ENCODE results near the gene YIPF3.
"Not testable (repeated sequence)": the region's sequence is repeated elsewhere in the genome, so short reads cannot be mapped to it uniquely, and the experiment has no call there.

DNA sequence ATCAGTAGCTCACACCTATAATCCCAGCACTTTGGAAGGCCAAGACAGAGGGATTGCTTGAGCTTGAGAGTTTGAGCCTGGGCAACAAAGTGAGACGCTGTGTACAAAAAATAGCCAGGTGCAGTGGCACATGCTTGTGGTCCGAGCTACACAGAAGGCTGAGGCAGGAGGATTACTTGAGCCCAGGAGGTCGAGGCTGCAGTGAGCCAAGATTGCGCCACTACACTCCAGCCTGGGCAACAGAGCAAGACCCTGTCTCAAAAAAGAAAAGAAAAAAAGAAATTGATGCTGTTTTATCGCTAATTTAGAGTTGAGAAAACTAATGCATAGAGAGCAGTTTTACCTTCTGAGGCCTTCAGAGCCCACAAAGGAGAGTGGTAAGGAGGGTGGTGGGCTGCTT, 18.4 kb downstream of the YIPF3 start:
- TF ChIP-seq POLR2AphosphoS5 (IDR thresholded peaks at IDR 0.05; ENCODE audit: borderline replicate concordance, low read depth, low read length); EZH2 (IDR thresholded peaks at IDR 0.05): not testable (repeated sequence)

All from SK-N-MC (cell line).